Gastrocnemius medialis (tissue), 4 donors: ENCODE data around the gene ZNF70.

Source experiments
- CTCF ChIP-seq, 5 experiments: fragments of 450-650 bp in 3 of 5; fragments of 200-600 bp in 2 of 5; sonication (generic) in 2 of 5; IDR thresholded peaks in 4 of 5; conservative IDR thresholded peaks in 1 of 5; 1 replicate in 4 of 5; 2 replicates in 1 of 5; pipeline ENCODE4 v1.5.1; 2016 to 2019; ENCODE audit warnings: antibody characterized with exemption in 5 of 5, mild to moderate bottlenecking in 3 of 5, moderate library complexity in 3 of 5
- POLR2A ChIP-seq, 2 donors: fragments of 450-650 bp; IDR thresholded peaks; one replicate each; pipeline ENCODE4 v1.6.1; 2017; ENCODE audit warnings: antibody characterized with exemption in 2 of 2, mild to moderate bottlenecking in 2 of 2, moderate library complexity in 2 of 2

- TF ChIP-seq CTCF (IDR thresholded peaks at IDR 0.05 in 4 of 5, conservative IDR thresholded peaks at IDR 0.05 in 1 of 5) = no peak
- no peak for TF ChIP-seq POLR2A (IDR thresholded peaks at IDR 0.05)
Measured at GRCh38 chr22:23754220-23754919, 3.5 kb upstream of the ZNF70 start, which contains the start of gene VPREB3.
